ENCODE data around the gene COL4A4. TPM values are rescaled to one million over a fixed set of nuclear protein-coding genes. Genes with fewer than 3 reads are reported as not detected.

The COL4A4 gene
- total RNA-seq, 4 donors from 2014 or later = 1.7 to 11.5 (median 2.8) TPM

DNA sequence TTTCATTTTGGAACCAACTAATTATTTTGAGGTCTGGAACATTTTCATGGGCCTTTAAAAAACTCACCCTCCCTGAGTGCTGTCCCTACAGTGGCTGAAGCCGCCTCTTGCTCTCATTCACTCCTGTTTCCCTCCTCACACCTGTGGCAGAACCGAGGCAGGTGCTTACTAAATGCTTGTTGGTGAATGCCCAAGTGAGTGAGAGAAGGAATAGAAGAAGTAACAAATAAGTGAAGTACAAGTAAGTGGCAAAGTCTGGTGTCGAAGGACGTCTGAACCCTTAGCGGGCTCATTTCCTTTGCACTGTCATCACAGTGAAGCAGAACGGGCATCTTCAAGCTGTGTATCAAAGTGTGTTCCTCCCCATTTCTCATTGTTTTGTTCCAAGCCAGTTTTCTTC, 192.9 kb downstream of the COL4A4 start:
- TF ChIP-seq, protein P1, sequence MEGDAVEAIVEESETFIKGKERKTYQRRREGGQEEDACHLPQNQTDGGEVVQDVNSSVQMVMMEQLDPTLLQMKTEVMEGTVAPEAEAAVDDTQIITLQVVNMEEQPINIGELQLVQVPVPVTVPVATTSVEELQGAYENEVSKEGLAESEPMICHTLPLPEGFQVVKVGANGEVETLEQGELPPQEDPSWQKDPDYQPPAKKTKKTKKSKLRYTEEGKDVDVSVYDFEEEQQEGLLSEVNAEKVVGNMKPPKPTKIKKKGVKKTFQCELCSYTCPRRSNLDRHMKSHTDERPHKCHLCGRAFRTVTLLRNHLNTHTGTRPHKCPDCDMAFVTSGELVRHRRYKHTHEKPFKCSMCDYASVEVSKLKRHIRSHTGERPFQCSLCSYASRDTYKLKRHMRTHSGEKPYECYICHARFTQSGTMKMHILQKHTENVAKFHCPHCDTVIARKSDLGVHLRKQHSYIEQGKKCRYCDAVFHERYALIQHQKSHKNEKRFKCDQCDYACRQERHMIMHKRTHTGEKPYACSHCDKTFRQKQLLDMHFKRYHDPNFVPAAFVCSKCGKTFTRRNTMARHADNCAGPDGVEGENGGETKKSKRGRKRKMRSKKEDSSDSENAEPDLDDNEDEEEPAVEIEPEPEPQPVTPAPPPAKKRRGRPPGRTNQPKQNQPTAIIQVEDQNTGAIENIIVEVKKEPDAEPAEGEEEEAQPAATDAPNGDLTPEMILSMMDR (IDR thresholded peaks at IDR 0.05; ENCODE audit: low read depth) = no peak

DNA sequence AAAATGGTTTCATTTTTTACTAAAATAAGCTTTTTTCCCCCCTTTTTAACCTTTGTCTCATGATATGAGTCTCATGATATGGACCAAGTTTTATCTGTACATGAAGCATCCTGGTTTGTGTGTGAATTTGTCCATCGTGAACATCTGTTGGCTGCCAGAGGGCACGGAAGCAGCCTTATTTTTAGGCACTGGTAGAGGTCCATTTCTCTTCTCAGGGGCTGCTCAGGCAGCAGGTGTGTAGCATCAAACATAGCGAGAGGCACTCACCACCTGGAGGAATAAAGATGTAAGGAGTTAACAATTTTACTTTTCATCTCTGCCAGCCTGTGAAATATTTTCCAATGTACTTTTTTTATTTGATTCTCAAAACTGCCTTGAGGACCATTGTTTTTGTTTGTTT, 193.6 kb downstream of the COL4A4 start:
- TF ChIP-seq, protein P1 (IDR thresholded peaks at IDR 0.05; ENCODE audit: low read depth) = no peak

- TF ChIP-seq, protein P1 (IDR thresholded peaks at IDR 0.05; ENCODE audit: low read depth) = no peak
These were observed 194.5 kb downstream of the COL4A4 start for GRCh38 chr2:226969417-226970080.

- TF ChIP-seq, protein P1 (IDR thresholded peaks at IDR 0.05; ENCODE audit: low read depth) = no peak
These were observed 198.6 kb downstream of the COL4A4 start for GRCh38 chr2:226965376-226965775.

DNA sequence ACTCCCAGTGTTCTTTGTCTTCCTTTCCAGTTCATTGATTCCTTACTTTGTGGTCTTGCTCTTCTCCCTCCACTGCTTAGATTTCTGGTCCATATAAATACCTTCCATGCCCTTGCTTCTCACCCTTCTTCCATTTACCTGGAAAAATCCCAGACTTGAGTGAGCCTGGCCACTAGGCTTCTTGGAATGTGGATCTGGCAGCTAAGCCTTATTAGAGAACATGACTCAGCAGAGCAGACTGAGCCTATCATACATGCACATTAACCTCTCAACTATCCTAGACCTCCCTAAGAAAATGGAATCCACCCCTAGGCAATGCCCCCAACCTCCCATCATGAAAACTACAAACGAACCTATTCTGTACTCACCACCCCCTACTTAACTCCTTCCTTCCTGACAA, 200.5 kb downstream of the COL4A4 start:
- TF ChIP-seq, protein P1 (IDR thresholded peaks at IDR 0.05; ENCODE audit: low read depth) = no peak

DNA sequence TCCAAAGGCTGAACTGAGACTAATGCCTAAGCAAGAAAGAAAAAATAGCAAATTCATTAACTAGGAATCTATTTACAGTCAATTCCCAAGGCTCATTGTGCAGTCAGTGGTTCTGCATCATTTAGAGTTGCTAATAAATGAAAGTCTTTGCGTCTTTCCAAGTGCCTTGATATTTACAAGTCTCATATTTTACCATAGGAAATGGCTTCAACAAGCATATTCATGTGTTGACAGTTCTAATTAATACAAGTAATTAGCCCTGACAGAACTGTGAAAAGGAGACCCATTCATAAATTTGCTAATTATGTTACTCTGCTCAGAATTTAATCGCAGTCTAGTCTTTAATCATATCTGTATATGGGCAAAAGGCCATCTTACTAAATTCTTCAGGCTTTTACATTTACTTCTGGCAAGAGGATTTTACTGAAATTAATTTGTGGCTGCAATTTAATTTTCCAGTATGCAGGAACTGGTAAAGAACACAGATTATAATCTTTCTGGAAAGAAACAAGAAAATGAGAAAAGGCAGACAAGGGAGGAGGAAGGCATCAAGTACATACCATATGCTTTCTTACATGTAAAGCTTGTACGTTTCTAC, 201.7 kb downstream of the COL4A4 start:
- TF ChIP-seq, protein P1 (IDR thresholded peaks at IDR 0.05; ENCODE audit: low read depth) = no peak

DNA sequence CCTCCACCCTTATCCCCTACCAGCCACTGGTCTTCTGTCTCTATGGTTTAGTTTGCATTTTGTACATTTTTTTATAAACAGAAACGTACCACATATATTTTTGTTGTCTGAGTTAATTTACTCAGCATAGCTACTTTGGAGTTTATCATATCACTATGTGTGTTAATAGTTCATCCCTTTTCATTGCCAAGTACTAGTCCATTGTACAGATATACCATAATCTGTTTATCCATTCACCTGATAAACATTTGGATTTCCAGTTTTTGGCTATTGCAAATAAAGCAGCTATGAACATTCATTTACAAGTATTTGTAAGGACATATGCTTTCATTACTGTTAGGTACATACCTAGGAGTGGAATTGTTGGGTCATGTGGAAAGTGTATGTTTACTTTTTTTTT, 204.6 kb downstream of the COL4A4 start:
- TF ChIP-seq, protein P1 (IDR thresholded peaks at IDR 0.05; ENCODE audit: low read depth) = no peak
